Right renal pelvis (tissue), 4 donors: ENCODE data around the gene KMT5B. TPM values are rescaled to one million over a fixed set of nuclear protein-coding genes. Genes with fewer than 3 reads are reported as not detected.
A peak's percentile ranks its signal among the peaks of the same experiment; 100 is the strongest.

ENCODE experiments used
- DNase-seq, 4 donors: peaks; one replicate each; pipeline ENCODE4 v3.0.0-alpha.2; 2013; ENCODE audit warnings: low read depth in 4 of 4, low spot score in 3 of 4, missing footprints in 1 of 4
- polyA plus RNA-seq, 4 donors: library from polyadenylated mRNA; unstranded; fragments of 120-200 nt; gene quantifications; one replicate each; pipeline ENCODE4 v1.2.1, GENCODE V29; 2013; ENCODE audit not compliant: insufficient read length in 4 of 4

KMT5B gene
- polyA plus RNA-seq, 4 donors = 61.7 to 83.1 (median 80.9) TPM

- DNase-seq = no peak
Observed at GRCh38 chr11:68146704-68147474, 66.2 kb downstream of the KMT5B start.

GRCh38 chr11:68146010-68146540 lies 67.0 kb downstream of the KMT5B start:
- no peak for DNase-seq

DNA sequence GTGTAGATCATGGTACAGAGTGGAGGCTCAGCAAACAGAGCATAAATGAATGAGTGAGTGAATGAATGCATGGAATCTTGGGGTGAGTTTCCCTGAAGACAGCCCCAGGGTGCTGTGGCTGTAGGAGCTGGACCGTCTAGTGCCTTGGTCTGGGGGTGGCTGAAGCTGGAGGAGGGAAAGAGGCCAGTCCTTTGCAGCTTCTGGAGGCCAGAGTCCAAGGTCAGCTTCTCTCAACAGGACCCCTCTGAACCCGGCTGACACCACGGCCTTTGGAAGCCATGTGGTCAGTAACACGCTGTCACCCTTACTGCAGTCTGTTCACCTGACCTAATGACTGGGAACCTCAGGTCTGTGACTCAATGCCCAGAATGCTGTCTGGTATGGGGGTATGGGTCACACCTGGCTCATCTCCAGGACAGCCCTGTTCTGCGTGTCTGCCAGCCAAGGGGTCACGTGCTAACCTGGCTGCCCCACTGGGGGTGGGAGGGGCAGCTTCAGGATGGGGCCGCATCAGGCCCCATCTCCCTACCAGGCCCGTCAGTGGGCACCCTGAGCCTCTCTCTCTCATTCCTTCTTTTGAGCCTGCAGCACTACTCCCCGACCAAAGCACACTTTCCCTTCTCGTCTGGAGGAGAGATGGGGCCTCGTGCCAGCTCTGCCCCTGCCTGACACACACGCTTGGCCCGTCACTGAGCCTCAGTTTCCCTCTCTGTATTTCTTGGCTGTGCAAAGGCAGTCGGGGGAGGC lies 67.8 kb downstream of the KMT5B start:
- DNase-seq = no peak

- DNase-seq = no peak
Observed at GRCh38 chr11:68143310-68143689, 69.8 kb downstream of the KMT5B start.

DNA sequence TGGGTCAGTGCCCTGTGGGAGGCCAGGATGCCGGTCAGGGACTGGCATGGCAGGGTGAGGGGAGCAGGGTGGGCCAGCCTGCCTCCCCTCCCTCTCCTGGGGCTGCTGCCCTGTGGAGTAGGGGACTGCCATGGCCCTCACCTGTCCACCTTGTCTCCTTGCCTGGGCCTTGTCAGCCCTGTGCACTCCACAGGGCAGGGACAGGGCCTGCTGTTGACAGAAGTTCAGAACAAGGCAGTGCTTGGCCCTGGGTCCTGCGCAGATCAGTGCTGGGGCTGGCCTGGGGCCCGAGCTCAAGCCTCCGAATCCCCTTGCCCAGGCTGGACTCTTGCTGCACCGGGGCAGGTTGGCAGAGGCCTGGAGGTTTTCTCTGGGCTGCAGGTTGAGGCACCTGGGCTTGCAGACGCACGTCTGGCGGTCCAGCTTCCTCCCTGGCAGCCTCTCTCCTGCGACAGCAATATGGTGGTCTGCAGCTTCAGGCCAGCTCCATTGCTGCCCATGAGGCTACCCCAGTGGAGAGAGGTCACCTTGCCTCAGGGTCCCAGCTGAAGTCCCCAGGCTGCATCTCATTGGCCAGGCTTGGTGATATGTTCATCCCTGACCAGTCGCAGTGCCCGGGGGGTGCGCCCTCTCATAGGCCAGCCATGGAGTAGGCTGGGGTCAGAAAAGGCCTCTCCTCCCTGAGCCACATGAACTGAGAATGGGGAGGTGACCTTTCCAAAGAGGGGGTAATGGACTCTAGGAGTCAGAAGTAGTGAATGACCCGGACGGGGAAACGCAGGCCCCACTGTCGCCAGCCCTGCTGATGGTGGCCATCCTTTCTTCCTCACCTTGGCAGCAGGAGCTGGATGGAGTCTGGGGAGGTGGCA lies 70.4 kb downstream of the KMT5B start:
- no peak for DNase-seq

GRCh38 chr11:68142028-68142412 lies 71.1 kb downstream of the KMT5B start:
- DNase-seq = no peak

- DNase-seq = no peak
Observed at GRCh38 chr11:68141246-68142027, 71.7 kb downstream of the KMT5B start.

- DNase-seq = no peak
Observed at GRCh38 chr11:68140496-68141245, 72.4 kb downstream of the KMT5B start.

DNA sequence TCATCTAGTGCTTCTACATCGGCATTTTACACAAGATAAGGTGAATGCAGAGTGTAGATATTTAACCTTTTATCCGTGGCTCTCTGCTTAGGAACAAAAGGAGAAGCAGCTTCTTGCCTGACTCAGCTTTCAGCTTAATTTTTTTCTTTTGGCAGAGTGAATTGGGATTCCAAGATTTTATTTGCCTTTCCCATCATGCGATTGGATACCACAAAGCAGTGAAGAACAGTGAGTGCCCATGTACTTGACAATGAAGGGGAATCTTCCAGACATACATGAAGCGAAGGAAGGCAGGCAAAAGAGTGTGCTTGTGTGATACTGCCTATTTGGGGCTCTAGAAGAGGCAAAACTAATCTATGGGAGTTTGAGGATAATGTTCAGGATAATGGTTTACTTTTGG lies 74.9 kb downstream of the KMT5B start:
- no peak for DNase-seq

GRCh38 chr11:68137833-68138232 lies 75.3 kb downstream of the KMT5B start:
- no peak for DNase-seq

- no peak for DNase-seq
Observed at GRCh38 chr11:68136866-68137265, 76.2 kb downstream of the KMT5B start.

- no peak for DNase-seq
Observed at GRCh38 chr11:68135161-68135560, 77.9 kb downstream of the KMT5B start.

GRCh38 chr11:68133761-68134160 lies 79.3 kb downstream of the KMT5B start:
- DNase-seq = no peak

DNA sequence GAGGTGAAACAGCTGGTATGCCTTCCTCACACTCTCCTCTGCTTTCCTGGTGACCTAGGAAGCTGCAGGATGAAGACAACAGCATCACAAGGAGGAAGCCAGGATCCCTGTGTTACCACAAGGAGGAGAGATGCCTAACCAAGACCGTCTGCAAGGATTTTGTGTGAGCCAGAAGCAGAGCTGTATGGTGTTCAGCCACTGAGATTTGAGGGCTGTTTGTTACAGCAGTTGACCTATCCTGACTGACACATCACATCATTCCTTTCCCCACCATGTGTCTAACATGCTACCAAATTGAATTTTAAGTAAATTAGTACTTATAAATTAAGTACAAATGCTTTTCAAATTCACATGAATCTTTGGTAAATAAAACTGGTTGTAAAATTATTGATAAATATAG lies 83.0 kb downstream of the KMT5B start:
- DNase-seq = no peak

DNA sequence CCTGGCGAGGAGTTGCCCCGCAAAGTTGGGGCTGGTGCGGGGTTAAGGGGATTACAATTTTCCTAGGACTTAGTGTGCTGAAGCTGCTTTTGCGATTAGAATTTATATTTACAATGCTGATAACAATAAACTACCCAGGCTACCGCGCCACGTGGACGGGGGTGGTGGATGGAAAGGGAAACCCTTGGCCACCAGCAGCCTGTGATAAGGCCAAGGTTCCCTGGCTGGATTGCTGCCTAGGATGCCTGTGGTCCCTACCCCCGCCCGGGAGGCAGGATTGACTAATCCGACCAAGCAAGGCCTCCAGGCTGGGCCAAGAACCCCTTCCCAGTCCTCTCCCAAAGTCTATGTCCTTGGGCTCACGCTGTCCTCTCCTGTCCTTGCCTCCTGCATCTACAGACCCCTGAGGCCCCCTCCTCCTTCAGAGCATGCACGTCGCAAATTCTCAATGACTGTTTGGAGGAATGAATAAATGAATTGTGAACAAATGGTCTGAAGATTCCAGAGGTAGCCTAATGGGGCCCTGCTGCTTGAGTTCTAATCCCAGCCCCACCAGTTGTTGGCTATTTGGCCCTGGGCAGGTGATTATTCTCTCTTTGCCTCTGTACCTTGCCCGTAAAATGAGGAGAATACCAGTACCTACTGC lies 84.3 kb downstream of the KMT5B start:
- DNase-seq = no peak

DNA sequence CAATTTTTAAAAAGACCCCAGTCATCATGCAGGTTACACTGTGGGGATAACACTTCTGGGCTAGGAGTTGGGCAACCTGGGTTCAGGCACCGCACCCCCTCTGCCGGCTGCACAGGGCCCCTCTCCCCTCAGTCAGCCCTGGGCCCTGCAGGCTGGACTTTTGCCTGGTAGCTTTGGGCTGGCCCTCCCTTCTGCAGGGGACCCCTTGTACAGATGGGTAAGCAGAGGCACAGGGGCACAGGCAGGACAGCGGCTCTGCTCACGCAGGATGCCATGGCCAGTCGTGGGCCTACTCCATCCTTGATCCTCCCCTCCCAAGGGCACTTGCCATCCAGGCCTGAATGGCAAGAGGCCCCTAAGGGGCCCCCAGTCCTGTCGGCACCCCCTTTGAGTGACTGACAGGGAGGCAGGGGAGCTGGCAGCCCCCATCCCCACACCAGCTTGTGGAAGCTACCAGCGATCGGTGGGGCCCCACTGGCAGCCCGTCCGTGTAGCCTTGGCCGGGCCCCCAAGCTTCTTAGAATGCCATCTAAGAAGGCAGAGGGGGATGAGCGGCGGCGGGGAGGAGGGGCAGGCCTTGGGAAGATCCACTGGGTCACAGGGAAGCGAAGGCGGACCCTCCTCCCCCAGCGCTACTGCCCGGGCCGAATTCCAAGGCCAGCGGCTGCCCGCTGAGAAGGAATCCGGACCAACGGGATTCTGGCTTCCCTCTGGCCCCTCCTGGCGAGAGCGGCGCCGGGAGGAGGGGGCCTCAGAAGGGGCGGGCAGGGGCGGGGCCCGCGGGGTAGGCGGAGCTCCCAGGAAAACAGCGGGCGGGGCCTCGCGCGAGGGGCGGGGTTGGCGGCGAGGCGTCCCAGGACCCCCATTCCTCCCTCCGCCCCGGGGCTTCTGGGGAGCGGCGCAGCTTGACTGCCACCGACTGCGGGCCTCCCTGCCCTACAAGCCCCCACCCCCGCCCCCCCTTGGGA lies 85.1 kb downstream of the KMT5B start:
- DNase-seq = peak in 3 of 4 donors; percentile 75 to 80 (median 79)

GRCh38 chr11:68125164-68125563 lies 87.9 kb downstream of the KMT5B start:
- no peak for DNase-seq
